ENCODE data around the gene NUCB1. TPM values are rescaled to one million over a fixed set of nuclear protein-coding genes. Genes with fewer than 3 reads are reported as not detected.

NUCB1 gene
- total RNA-seq, 2 experiments from 2014 or later = 73.7 to 77.0 TPM

GRCh38 chr19:48943081-48943480, 43.0 kb downstream of the NUCB1 start:
- H3K27me3 Mint-ChIP-seq = no peaks in the 10 kb centered on the region
- DNase-seq = no peak
- ATAC-seq (ENCODE audit: poor library complexity) = no peak
- no peaks in the 10 kb centered on the region for H3K4me1 ChIP-seq (ENCODE audit: insufficient read depth, low read length)
- CTCF ChIA-PET = no interaction called here
- no peaks in the 10 kb centered on the region for H3K9me3 Mint-ChIP-seq
- H3K4me1 Mint-ChIP-seq (ENCODE audit: low read depth) = no peaks in the 10 kb centered on the region
- peaks cover 12% of the 10 kb centered on the region for H3K36me3 Mint-ChIP-seq (ENCODE audit: low read depth)
- TF ChIP-seq CTCF (IDR thresholded peaks at IDR 0.05) = no peak
- intact Hi-C loops (cut with DNase I, micrococcal nuclease) = no loop called here
- H3K27ac ChIP-seq (ENCODE audit: low read depth in 1 of 2, low read length in 2 of 2) = no peak overlapping the region
- H3K4me3 Mint-ChIP-seq = no peak overlapping the region
- H3K9me3 ChIP-seq (ENCODE audit: control insufficient read depth in 1 of 2, insufficient read depth in 1 of 2, low read length in 2 of 2) = peaks cover 0 to 24% of the 10 kb centered on the region in 2 experiments
- no peaks in the 10 kb centered on the region for H3K36me3 ChIP-seq (ENCODE audit: insufficient read depth, low read length)
- H3K27ac Mint-ChIP-seq = no peak overlapping the region
- H3K4me3 ChIP-seq (ENCODE audit: low read length) = no peak overlapping the region
- H3K27me3 ChIP-seq (ENCODE audit: control insufficient read depth in 1 of 2, insufficient read depth in 2 of 2, low read length in 2 of 2) = no peaks in the 10 kb centered on the region
- POLR2A ChIA-PET = no interaction called here

- H3K9me3 Mint-ChIP-seq = no peaks in the 10 kb centered on the region
- CTCF ChIA-PET = no interaction called here
- peaks cover 0 to 23% of the 10 kb centered on the region in 2 experiments for H3K9me3 ChIP-seq (ENCODE audit: control insufficient read depth in 1 of 2, insufficient read depth in 1 of 2, low read length in 2 of 2)
- no peak for TF ChIP-seq CTCF (IDR thresholded peaks at IDR 0.05)
- no peak for DNase-seq
- no peak for ATAC-seq (ENCODE audit: poor library complexity)
- no peaks in the 10 kb centered on the region for H3K36me3 ChIP-seq (ENCODE audit: insufficient read depth, low read length)
- POLR2A ChIA-PET = no interaction called here
- H3K27ac ChIP-seq (ENCODE audit: low read depth in 1 of 2, low read length in 2 of 2) = no peak overlapping the region
- no peaks in the 10 kb centered on the region for H3K4me1 Mint-ChIP-seq (ENCODE audit: low read depth)
- no peaks in the 10 kb centered on the region for H3K4me1 ChIP-seq (ENCODE audit: insufficient read depth, low read length)
- H3K27me3 ChIP-seq (ENCODE audit: control insufficient read depth in 1 of 2, insufficient read depth in 2 of 2, low read length in 2 of 2) = no peaks in the 10 kb centered on the region
- no peaks in the 10 kb centered on the region for H3K27me3 Mint-ChIP-seq
- no peak overlapping the region for H3K27ac Mint-ChIP-seq
- intact Hi-C loops (cut with DNase I, micrococcal nuclease) = no loop called here
- H3K36me3 Mint-ChIP-seq (ENCODE audit: low read depth) = peaks cover 7% of the 10 kb centered on the region
- no peak overlapping the region for H3K4me3 ChIP-seq (ENCODE audit: low read length)
- no peak overlapping the region for H3K4me3 Mint-ChIP-seq
These were observed 45.3 kb downstream of the NUCB1 start for GRCh38 chr19:48945415-48945814.

- peaks cover 7% of the 10 kb centered on the region for H3K36me3 Mint-ChIP-seq (ENCODE audit: low read depth)
- Histone ChIP-seq H3K9me3 (ENCODE audit: control insufficient read depth in 1 of 2, insufficient read depth in 1 of 2, low read length in 2 of 2) (peaks cover 0 to 19% of the 10 kb centered on the region in 2 experiments), H3K27ac (ENCODE audit: low read depth in 1 of 2, low read length in 2 of 2) (no peak overlapping the region), H3K36me3 (ENCODE audit: insufficient read depth, low read length) (no peaks in the 10 kb centered on the region), H3K4me1 (ENCODE audit: insufficient read depth, low read length) (no peaks in the 10 kb centered on the region), H3K27me3 (ENCODE audit: control insufficient read depth in 1 of 2, insufficient read depth in 2 of 2, low read length in 2 of 2) (no peaks in the 10 kb centered on the region), H3K4me3 (ENCODE audit: low read length) (no peak overlapping the region)
- DNase-seq (no peak), ATAC-seq (ENCODE audit: poor library complexity) (no peak)
- no peak for TF ChIP-seq CTCF (IDR thresholded peaks at IDR 0.05)
- no peak overlapping the region for H3K4me3 Mint-ChIP-seq
- H3K27ac Mint-ChIP-seq = no peak overlapping the region
- intact Hi-C loops (cut with DNase I, micrococcal nuclease) = no loop called here
- POLR2A ChIA-PET = no interaction called here
- no peaks in the 10 kb centered on the region for H3K4me1 Mint-ChIP-seq (ENCODE audit: low read depth)
- H3K27me3 Mint-ChIP-seq = no peaks in the 10 kb centered on the region
- CTCF ChIA-PET = no interaction called here
- H3K9me3 Mint-ChIP-seq = no peaks in the 10 kb centered on the region
These were observed 45.7 kb downstream of the NUCB1 start for GRCh38 chr19:48945817-48946216.

Data from CD4-positive, alpha-beta T cell (primary cell).